Measurements from ENCODE around the gene HTRA1.

Gene HTRA1

GRCh38 chr10:122546242-122546641 lies 84.9 kb downstream of the HTRA1 start:
- no peak for DNase-seq (ENCODE audit: low read depth)
- peaks cover 10% of the 10 kb centered on the region for H3K4me1 ChIP-seq (ENCODE audit: control insufficient read depth, insufficient read depth, low read length)
- H3K36me3 ChIP-seq (ENCODE audit: control insufficient read depth, insufficient read depth, low read length, severe bottlenecking), result no peaks in the 10 kb centered on the region
- no peaks in the 10 kb centered on the region for H3K9me3 ChIP-seq (ENCODE audit: control insufficient read depth, low read length)
- H3K4me3 ChIP-seq (ENCODE audit: low read length), result no peak overlapping the region
- H3K9ac ChIP-seq (ENCODE audit: low read length), result no peak overlapping the region
- H3K27me3 ChIP-seq (replicated peaks; ENCODE audit: control insufficient read depth, insufficient read depth, low read length), result no peaks in the 10 kb centered on the region

GRCh38 chr10:122548407-122549085 lies 87.2 kb downstream of the HTRA1 start:
- Histone ChIP-seq H3K27me3 (replicated peaks; ENCODE audit: control insufficient read depth, insufficient read depth, low read length) (no peaks in the 10 kb centered on the region), H3K36me3 (ENCODE audit: control insufficient read depth, insufficient read depth, low read length, severe bottlenecking) (no peaks in the 10 kb centered on the region), H3K4me1 (ENCODE audit: control insufficient read depth, insufficient read depth, low read length) (no peaks in the 10 kb centered on the region), H3K9ac (ENCODE audit: low read length) (no peak overlapping the region), H3K4me3 (ENCODE audit: low read length) (no peak overlapping the region), H3K9me3 (ENCODE audit: control insufficient read depth, low read length) (no peaks in the 10 kb centered on the region)
- no peak for DNase-seq (ENCODE audit: low read depth)

DNA sequence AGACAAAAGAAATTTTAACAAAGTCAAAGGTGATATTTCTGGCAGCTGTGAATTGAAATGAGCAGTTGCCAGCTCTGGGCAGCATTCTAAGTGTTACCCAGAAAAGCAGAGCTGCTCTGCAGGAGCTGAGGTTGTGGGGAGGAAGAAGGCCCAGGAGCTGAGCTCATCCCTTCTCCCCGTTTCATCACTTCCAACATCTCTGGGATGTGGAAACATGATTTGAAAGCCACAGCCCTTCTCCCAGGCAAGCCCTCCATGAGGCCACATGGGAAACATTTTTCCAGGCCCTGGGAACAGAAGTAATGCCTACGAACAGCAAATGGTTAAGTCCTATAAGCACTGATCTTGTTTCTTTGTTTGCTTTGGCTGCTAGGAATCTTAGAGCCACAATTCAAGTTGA lies 88.3 kb downstream of the HTRA1 start:
- H3K9me3 ChIP-seq (ENCODE audit: control insufficient read depth, low read length), result no peaks in the 10 kb centered on the region
- no peak for DNase-seq (ENCODE audit: low read depth)
- H3K4me1 ChIP-seq (ENCODE audit: control insufficient read depth, insufficient read depth, low read length), result no peaks in the 10 kb centered on the region
- no peaks in the 10 kb centered on the region for H3K36me3 ChIP-seq (ENCODE audit: control insufficient read depth, insufficient read depth, low read length, severe bottlenecking)
- H3K4me3 ChIP-seq (ENCODE audit: low read length), result no peak overlapping the region
- no peaks in the 10 kb centered on the region for H3K27me3 ChIP-seq (replicated peaks; ENCODE audit: control insufficient read depth, insufficient read depth, low read length)
- H3K9ac ChIP-seq (ENCODE audit: low read length), result no peak overlapping the region

DNA sequence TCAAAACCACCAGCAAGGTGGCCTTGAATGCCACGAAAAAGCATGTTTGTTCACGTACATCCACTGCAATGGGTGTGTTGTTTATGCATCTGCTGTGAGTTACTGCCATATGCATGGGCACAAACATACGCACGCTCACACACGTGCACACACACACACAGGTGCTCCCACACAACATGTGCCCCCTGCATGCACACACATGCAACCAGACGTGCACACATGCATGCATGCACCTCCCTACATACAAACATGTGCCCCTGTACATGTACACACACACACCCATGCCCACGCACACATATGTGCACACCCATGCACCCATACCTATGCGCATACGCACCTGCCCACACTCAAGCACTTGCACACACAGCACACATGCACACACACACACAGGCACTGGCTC lies 89.1 kb downstream of the HTRA1 start:
- H3K27me3 ChIP-seq (replicated peaks; ENCODE audit: control insufficient read depth, insufficient read depth, low read length), result no peaks in the 10 kb centered on the region
- no peaks in the 10 kb centered on the region for H3K9me3 ChIP-seq (ENCODE audit: control insufficient read depth, low read length)
- no peak overlapping the region for H3K4me3 ChIP-seq (ENCODE audit: low read length)
- DNase-seq (ENCODE audit: low read depth), result no peak
- H3K9ac ChIP-seq (ENCODE audit: low read length), result no peak overlapping the region
- H3K4me1 ChIP-seq (ENCODE audit: control insufficient read depth, insufficient read depth, low read length), result no peaks in the 10 kb centered on the region
- no peaks in the 10 kb centered on the region for H3K36me3 ChIP-seq (ENCODE audit: control insufficient read depth, insufficient read depth, low read length, severe bottlenecking)

DNA sequence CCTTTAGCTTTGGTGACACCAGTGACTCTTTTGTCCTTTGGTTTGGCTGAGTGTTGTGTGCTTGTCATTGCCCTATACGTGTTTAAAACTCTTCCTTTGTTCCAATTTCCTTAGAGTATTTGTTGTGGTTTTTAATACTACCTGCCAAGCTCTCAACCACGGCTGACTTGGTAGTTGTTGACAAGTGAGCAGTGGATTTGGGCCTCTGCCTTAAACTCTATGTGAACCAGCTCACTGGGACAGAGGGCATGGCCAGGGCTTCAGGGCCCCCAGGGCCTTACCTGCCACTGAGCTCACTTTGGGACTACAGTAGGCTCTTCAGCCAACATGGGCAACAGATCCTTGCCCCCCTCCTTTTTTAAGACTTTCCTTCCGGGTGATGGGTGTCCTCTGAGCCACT lies 89.6 kb downstream of the HTRA1 start:
- Histone ChIP-seq H3K27me3 (replicated peaks; ENCODE audit: control insufficient read depth, insufficient read depth, low read length) (no peaks in the 10 kb centered on the region), H3K4me1 (ENCODE audit: control insufficient read depth, insufficient read depth, low read length) (no peaks in the 10 kb centered on the region), H3K4me3 (ENCODE audit: low read length) (no peak overlapping the region), H3K9me3 (ENCODE audit: control insufficient read depth, low read length) (no peaks in the 10 kb centered on the region), H3K36me3 (ENCODE audit: control insufficient read depth, insufficient read depth, low read length, severe bottlenecking) (no peaks in the 10 kb centered on the region), H3K9ac (ENCODE audit: low read length) (no peak overlapping the region)
- no peak for DNase-seq (ENCODE audit: low read depth)

- H3K27me3 ChIP-seq (replicated peaks; ENCODE audit: control insufficient read depth, insufficient read depth, low read length), result peaks cover under 1% of the 10 kb centered on the region
- H3K9me3 ChIP-seq (ENCODE audit: control insufficient read depth, low read length), result no peaks in the 10 kb centered on the region
- H3K36me3 ChIP-seq (ENCODE audit: control insufficient read depth, insufficient read depth, low read length, severe bottlenecking), result no peaks in the 10 kb centered on the region
- no peak for DNase-seq (ENCODE audit: low read depth)
- no peak overlapping the region for H3K4me3 ChIP-seq (ENCODE audit: low read length)
- H3K4me1 ChIP-seq (ENCODE audit: control insufficient read depth, insufficient read depth, low read length), result no peaks in the 10 kb centered on the region
- no peak overlapping the region for H3K9ac ChIP-seq (ENCODE audit: low read length)
These were observed 90.1 kb downstream of the HTRA1 start for GRCh38 chr10:122551450-122551849.

- no peaks in the 10 kb centered on the region for H3K9me3 ChIP-seq (ENCODE audit: control insufficient read depth, low read length)
- H3K36me3 ChIP-seq (ENCODE audit: control insufficient read depth, insufficient read depth, low read length, severe bottlenecking), result no peaks in the 10 kb centered on the region
- H3K4me1 ChIP-seq (ENCODE audit: control insufficient read depth, insufficient read depth, low read length), result no peaks in the 10 kb centered on the region
- no peak overlapping the region for H3K9ac ChIP-seq (ENCODE audit: low read length)
- peaks cover 6% of the 10 kb centered on the region for H3K27me3 ChIP-seq (replicated peaks; ENCODE audit: control insufficient read depth, insufficient read depth, low read length)
- no peak overlapping the region for H3K4me3 ChIP-seq (ENCODE audit: low read length)
- no peak for DNase-seq (ENCODE audit: low read depth)
These were observed 92.0 kb downstream of the HTRA1 start for GRCh38 chr10:122553341-122553740.

GRCh38 chr10:122554131-122555036 lies 93.0 kb downstream of the HTRA1 start:
- no peak for DNase-seq (ENCODE audit: low read depth)
- Histone ChIP-seq H3K9me3 (ENCODE audit: control insufficient read depth, low read length) (no peaks in the 10 kb centered on the region), H3K4me1 (ENCODE audit: control insufficient read depth, insufficient read depth, low read length) (no peaks in the 10 kb centered on the region), H3K9ac (ENCODE audit: low read length) (no peak overlapping the region), H3K36me3 (ENCODE audit: control insufficient read depth, insufficient read depth, low read length, severe bottlenecking) (no peaks in the 10 kb centered on the region), H3K27me3 (replicated peaks; ENCODE audit: control insufficient read depth, insufficient read depth, low read length) (peaks cover 16% of the 10 kb centered on the region), H3K4me3 (ENCODE audit: low read length) (no peak overlapping the region)

DNA sequence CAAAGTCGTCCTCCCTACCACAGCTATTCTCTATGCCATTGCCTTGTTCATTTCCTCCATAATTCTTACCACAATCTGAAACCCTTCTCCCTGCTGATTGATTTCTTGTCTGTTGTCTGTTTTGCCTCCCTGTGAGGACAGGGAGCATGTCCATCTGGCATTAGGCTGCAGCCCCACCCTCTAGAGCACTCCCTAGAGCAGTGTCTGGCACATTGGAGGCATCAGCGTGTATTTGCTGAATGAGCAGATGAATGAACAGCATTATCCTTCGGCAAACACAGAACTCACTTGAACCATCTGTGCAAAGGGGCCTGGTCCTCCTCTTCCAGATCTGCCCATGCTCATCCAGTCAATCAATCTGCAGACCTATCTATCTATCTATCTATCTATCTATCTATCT lies 94.1 kb downstream of the HTRA1 start:
- H3K9ac ChIP-seq (ENCODE audit: low read length), result no peak overlapping the region
- H3K36me3 ChIP-seq (ENCODE audit: control insufficient read depth, insufficient read depth, low read length, severe bottlenecking), result no peaks in the 10 kb centered on the region
- peaks cover 22% of the 10 kb centered on the region for H3K27me3 ChIP-seq (replicated peaks; ENCODE audit: control insufficient read depth, insufficient read depth, low read length)
- H3K4me3 ChIP-seq (ENCODE audit: low read length), result no peak overlapping the region
- H3K9me3 ChIP-seq (ENCODE audit: control insufficient read depth, low read length), result no peaks in the 10 kb centered on the region
- no peaks in the 10 kb centered on the region for H3K4me1 ChIP-seq (ENCODE audit: control insufficient read depth, insufficient read depth, low read length)
- no peak for DNase-seq (ENCODE audit: low read depth)

DNA sequence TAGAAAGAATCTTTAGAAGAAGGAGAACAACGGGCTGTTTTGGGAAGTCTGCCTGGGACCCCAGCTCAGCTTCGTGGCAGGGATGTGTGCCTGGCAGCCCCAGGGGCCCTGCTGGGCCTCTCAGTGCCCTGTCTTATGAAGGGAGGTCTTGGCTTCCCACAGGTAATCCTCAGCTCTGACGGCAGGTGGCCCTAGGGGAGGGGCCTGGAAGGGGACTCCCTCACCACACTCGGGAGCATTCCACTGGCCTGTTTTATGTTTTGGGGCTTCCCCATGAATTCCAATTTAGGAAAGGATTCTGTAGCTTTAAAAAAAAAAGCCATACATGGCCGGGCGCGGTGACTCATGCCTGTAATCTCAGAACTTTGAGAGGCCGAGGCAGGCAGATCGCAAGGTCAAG lies 96.2 kb downstream of the HTRA1 start:
- H3K4me1 ChIP-seq (ENCODE audit: control insufficient read depth, insufficient read depth, low read length), result no peaks in the 10 kb centered on the region
- H3K9me3 ChIP-seq (ENCODE audit: control insufficient read depth, low read length), result no peaks in the 10 kb centered on the region
- peaks cover 37% of the 10 kb centered on the region for H3K27me3 ChIP-seq (replicated peaks; ENCODE audit: control insufficient read depth, insufficient read depth, low read length)
- no peaks in the 10 kb centered on the region for H3K36me3 ChIP-seq (ENCODE audit: control insufficient read depth, insufficient read depth, low read length, severe bottlenecking)
- no peak overlapping the region for H3K9ac ChIP-seq (ENCODE audit: low read length)
- no peak overlapping the region for H3K4me3 ChIP-seq (ENCODE audit: low read length)
- no peak for DNase-seq (ENCODE audit: low read depth)

GRCh38 chr10:122558452-122558851 lies 97.1 kb downstream of the HTRA1 start:
- no peak for DNase-seq (ENCODE audit: low read depth)
- no peaks in the 10 kb centered on the region for H3K36me3 ChIP-seq (ENCODE audit: control insufficient read depth, insufficient read depth, low read length, severe bottlenecking)
- no peak overlapping the region for H3K4me3 ChIP-seq (ENCODE audit: low read length)
- no peaks in the 10 kb centered on the region for H3K4me1 ChIP-seq (ENCODE audit: control insufficient read depth, insufficient read depth, low read length)
- H3K9ac ChIP-seq (ENCODE audit: low read length), result no peak overlapping the region
- H3K9me3 ChIP-seq (ENCODE audit: control insufficient read depth, low read length), result no peaks in the 10 kb centered on the region
- H3K27me3 ChIP-seq (replicated peaks; ENCODE audit: control insufficient read depth, insufficient read depth, low read length), result peaks cover 42% of the 10 kb centered on the region

Measured in adipocyte (in vitro differentiated cells).